Spinal cord (tissue), 10 donors: ENCODE measurements around the gene ZXDC. TPM values are rescaled to one million over a fixed set of nuclear protein-coding genes. Genes with fewer than 3 reads are reported as not detected.

Source experiments
- DNase-seq, 6 donors: peaks; one replicate each; pipeline versions ENCODE4 v3.0.0 to v3.0.0-alpha.2; 2013 to 2015; ENCODE audit warnings: low spot score in 6 of 6, low read depth in 4 of 6
- H3K27ac ChIP-seq: one replicate; pipeline ENCODE4 v1.5.1; 2013; ENCODE audit warnings: low read depth, low read length, control low read depth
- H3K27me3 ChIP-seq: one replicate; pipeline ENCODE4 v1.6.1; 2013; ENCODE audit warnings: low read length; ENCODE audit not compliant: control insufficient read depth, insufficient read depth
- H3K36me3 ChIP-seq: one replicate; pipeline ENCODE4 v1.6.1; 2013; ENCODE audit warnings: low read length; ENCODE audit not compliant: control insufficient read depth, insufficient read depth
- H3K4me1 ChIP-seq: one replicate; pipeline ENCODE4 v1.6.1; 2013; ENCODE audit warnings: low read length; ENCODE audit not compliant: control insufficient read depth, insufficient read depth
- H3K4me3 ChIP-seq: one replicate; pipeline ENCODE4 v1.5.1; 2013; ENCODE audit warnings: low read depth, low read length, control low read depth
- H3K9me3 ChIP-seq: one replicate; pipeline ENCODE4 v1.6.1; 2013; ENCODE audit warnings: low read length; ENCODE audit not compliant: control insufficient read depth, insufficient read depth
- whole genome bisulfite sequencing: methylation state at CpG from one replicate; pipeline ENCODE4 v1.1.5; 2013; ENCODE audit warnings: missing lambda C conversion rate; ENCODE audit not compliant: insufficient coverage; 5-methylcytosine and 5-hydroxymethylcytosine counted together
- polyA plus RNA-seq, 2 donors: library from polyadenylated mRNA; unstranded; fragments of 120-200 nt; gene quantifications; one replicate each; pipeline ENCODE4 v1.2.1, GENCODE V29; 2013; ENCODE audit not compliant: insufficient read length in 2 of 2
- total RNA-seq, 2 donors: library from RNA; depleted of rRNA in 1 of 2; stranded (reverse); fragments of 120-200 nt in 1 of 2; fragments of >200 nt in 1 of 2; gene quantifications; one replicate each; pipeline versions ENCODE4 v1.2.3 to v1.2.4, GENCODE V29; 2013 to 2014
- donor health status: healthy.

ZXDC gene
- total and polyA plus RNA-seq, 4 donors: 22.9 to 29.4 (median 27.3) TPM

GRCh38 chr3:126416943-126417342 is 58.7 kb downstream of the ZXDC start:
- 93% methylated on average over 6 of the region's 7 CpGs for WGBS
- Histone ChIP-seq H3K27ac (no peak overlapping the region), H3K9me3 (no peaks in the 10 kb centered on the region), H3K27me3 (peaks cover 6% of the 10 kb centered on the region), H3K4me3 (no peak overlapping the region), H3K4me1 (no peaks in the 10 kb centered on the region), H3K36me3 (peaks cover 32% of the 10 kb centered on the region)
- no peak for DNase-seq

GRCh38 chr3:126415661-126416591 is 59.8 kb downstream of the ZXDC start:
- Histone ChIP-seq H3K36me3 (peaks cover 32% of the 10 kb centered on the region), H3K27me3 (peaks cover 6% of the 10 kb centered on the region), H3K9me3 (no peaks in the 10 kb centered on the region), H3K27ac (no peak overlapping the region), H3K4me3 (no peak overlapping the region), H3K4me1 (no peaks in the 10 kb centered on the region)
- WGBS: 38% methylated on average over 59 of the region's 61 CpGs
- DNase-seq: no peak

- H3K4me1 ChIP-seq: no peaks in the 10 kb centered on the region
- peaks cover 6% of the 10 kb centered on the region for H3K27me3 ChIP-seq
- peaks cover 28% of the 10 kb centered on the region for H3K36me3 ChIP-seq
- no peaks in the 10 kb centered on the region for H3K9me3 ChIP-seq
- no peak overlapping the region for H3K4me3 ChIP-seq
- H3K27ac ChIP-seq: no peak overlapping the region
- DNase-seq: no peak
- 92% methylated on average over 10 of the region's 12 CpGs for WGBS
Measured at GRCh38 chr3:126414961-126415660, 60.6 kb downstream of the ZXDC start.

- no peak for DNase-seq
- Histone ChIP-seq H3K4me1 (no peaks in the 10 kb centered on the region), H3K4me3 (no peak overlapping the region), H3K36me3 (peaks cover 21% of the 10 kb centered on the region), H3K9me3 (no peaks in the 10 kb centered on the region), H3K27ac (no peak overlapping the region), H3K27me3 (peaks cover 6% of the 10 kb centered on the region)
- 85% methylated on average over 11 of the region's 11 CpGs for WGBS
Measured at GRCh38 chr3:126414406-126414805, 61.3 kb downstream of the ZXDC start.

GRCh38 chr3:126413693-126414080 is 62.0 kb downstream of the ZXDC start:
- Histone ChIP-seq H3K9me3 (no peaks in the 10 kb centered on the region), H3K36me3 (peaks cover 19% of the 10 kb centered on the region), H3K4me1 (no peaks in the 10 kb centered on the region), H3K4me3 (no peak overlapping the region), H3K27me3 (peaks cover 6% of the 10 kb centered on the region), H3K27ac (no peak overlapping the region)
- no peak for DNase-seq
- 57% methylated on average over 2 of the region's 4 CpGs for WGBS

- Histone ChIP-seq H3K4me1 (no peaks in the 10 kb centered on the region), H3K27me3 (peaks cover 6% of the 10 kb centered on the region), H3K4me3 (no peak overlapping the region), H3K27ac (no peak overlapping the region), H3K9me3 (no peaks in the 10 kb centered on the region), H3K36me3 (peaks cover 13% of the 10 kb centered on the region)
- DNase-seq: no peak
- 96% methylated on average over 4 of the region's 6 CpGs for WGBS
Measured at GRCh38 chr3:126412841-126413692, 62.6 kb downstream of the ZXDC start.

- Histone ChIP-seq H3K36me3 (peaks cover 11% of the 10 kb centered on the region), H3K27me3 (no peaks in the 10 kb centered on the region), H3K9me3 (peaks cover 2% of the 10 kb centered on the region), H3K4me3 (no peak overlapping the region), H3K27ac (no peak overlapping the region), H3K4me1 (no peaks in the 10 kb centered on the region)
- no peak for DNase-seq
- 86% methylated on average over 5 of the region's 5 CpGs for WGBS
Measured at GRCh38 chr3:126408099-126408498, 67.6 kb downstream of the ZXDC start.

- no peak for DNase-seq
- Histone ChIP-seq H3K36me3 (peaks cover 11% of the 10 kb centered on the region), H3K4me3 (no peak overlapping the region), H3K27me3 (no peaks in the 10 kb centered on the region), H3K27ac (no peak overlapping the region), H3K9me3 (peaks cover 2% of the 10 kb centered on the region), H3K4me1 (no peaks in the 10 kb centered on the region)
- 84% methylated on average over 5 of the region's 5 CpGs for WGBS
Measured at GRCh38 chr3:126407412-126408044, 68.2 kb downstream of the ZXDC start.
